Breast epithelium (tissue), 3 donors: ENCODE results near the gene DBX2.
"Not testable (repeated sequence)": the region's sequence is repeated elsewhere in the genome, so short reads cannot be mapped to it uniquely, and the experiment has no call there.

Experiments
- POLR2A ChIP-seq: fragments of 450-650 bp; IDR thresholded peaks from one replicate; pipeline ENCODE4 v1.6.1; 2016; ENCODE audit warnings: antibody characterized with exemption, mild to moderate bottlenecking, moderate library complexity
- TF ChIP-seq, protein P1 (sequence below), 3 donors: fragments of 450-650 bp; IDR thresholded peaks; one replicate each; pipeline ENCODE4 v1.5.1; 2016 to 2017; ENCODE audit warnings: antibody characterized with exemption in 3 of 3, mild to moderate bottlenecking in 3 of 3, moderate library complexity in 3 of 3

DNA sequence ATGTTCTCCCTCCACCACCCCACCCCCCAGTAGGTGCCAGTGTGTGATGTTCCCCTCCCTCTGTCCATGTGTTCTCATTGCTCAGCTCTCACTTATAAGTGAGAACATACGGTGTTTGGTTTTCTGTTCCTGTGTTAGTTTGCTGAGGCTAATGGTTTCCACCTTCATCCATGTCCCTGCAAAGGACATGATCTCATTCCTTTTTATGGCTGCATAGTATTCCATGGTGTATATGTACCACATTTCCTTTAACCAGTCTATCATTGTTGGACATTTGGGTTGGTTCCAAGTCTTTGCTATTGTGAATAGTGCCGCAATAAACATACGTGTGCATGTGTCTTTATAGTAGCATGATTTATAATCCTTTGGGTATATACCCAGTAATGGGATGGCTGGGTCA, 33.3 kb upstream of the DBX2 start:
- not testable (repeated sequence) for TF ChIP-seq POLR2A
- TF ChIP-seq, protein P1, sequence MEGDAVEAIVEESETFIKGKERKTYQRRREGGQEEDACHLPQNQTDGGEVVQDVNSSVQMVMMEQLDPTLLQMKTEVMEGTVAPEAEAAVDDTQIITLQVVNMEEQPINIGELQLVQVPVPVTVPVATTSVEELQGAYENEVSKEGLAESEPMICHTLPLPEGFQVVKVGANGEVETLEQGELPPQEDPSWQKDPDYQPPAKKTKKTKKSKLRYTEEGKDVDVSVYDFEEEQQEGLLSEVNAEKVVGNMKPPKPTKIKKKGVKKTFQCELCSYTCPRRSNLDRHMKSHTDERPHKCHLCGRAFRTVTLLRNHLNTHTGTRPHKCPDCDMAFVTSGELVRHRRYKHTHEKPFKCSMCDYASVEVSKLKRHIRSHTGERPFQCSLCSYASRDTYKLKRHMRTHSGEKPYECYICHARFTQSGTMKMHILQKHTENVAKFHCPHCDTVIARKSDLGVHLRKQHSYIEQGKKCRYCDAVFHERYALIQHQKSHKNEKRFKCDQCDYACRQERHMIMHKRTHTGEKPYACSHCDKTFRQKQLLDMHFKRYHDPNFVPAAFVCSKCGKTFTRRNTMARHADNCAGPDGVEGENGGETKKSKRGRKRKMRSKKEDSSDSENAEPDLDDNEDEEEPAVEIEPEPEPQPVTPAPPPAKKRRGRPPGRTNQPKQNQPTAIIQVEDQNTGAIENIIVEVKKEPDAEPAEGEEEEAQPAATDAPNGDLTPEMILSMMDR (IDR thresholded peaks at IDR 0.05) = not testable (repeated sequence)
